HCT116 (cell line): ENCODE results near the gene TRAIP. TPM values are rescaled to one million over a fixed set of nuclear protein-coding genes. Genes with fewer than 3 reads are reported as not detected.

ENCODE experiments used
- ATAC-seq: fragments of 200-7000 bp; cut with Tn5 transposase; 2 replicates; pipeline ENCODE4 v1.9.1; 2020; ENCODE audit warnings: mild to moderate bottlenecking, moderate library complexity
- BruUV-seq: library from RNA; stranded (reverse); fragments of 400-500 nt; replicated peaks from 2 replicates; lab custom pipeline; 2021; lab: Mats Ljungman, UMichigan
- CTCF ChIA-PET: fragments of 300-600 bp; sonication (Branson Sonifier 250); formaldehyde crosslinking; loops from one replicate; lab custom pipeline; 2021; ENCODE audit warnings: antibody characterized with exemption; lab: Charles Lee
- POLR2A ChIA-PET: fragments of 300-600, 350-600 bp; sonication (Branson Sonifier 250); formaldehyde crosslinking; loops from one replicate; lab custom pipeline; 2021; ENCODE audit warnings: antibody characterized with exemption; lab: Charles Lee
- RAD21 ChIA-PET, 2 experiments: fragments of 300-600 bp; sonication (Branson Sonifier 250); formaldehyde crosslinking; loops; one replicate each; lab custom pipeline; 2023; ENCODE audit warnings: low total read pairs in 2 of 2; ENCODE audit not compliant: uncharacterized antibody in 2 of 2, unreplicated experiment in 2 of 2, low non-redundant PET in 1 of 2; lab: Charles Lee
- DNase-seq: peaks from one replicate; pipeline ENCODE4 v3.0.0-alpha.2; 2010; ENCODE audit warnings: low read depth, low spot score
- H2AFZ ChIP-seq: fragments of 200-600 bp; shearing (Covaris generic), sonication (generic); 2 replicates; pipeline ENCODE4 v1.6.1; 2017; ENCODE audit warnings: low read depth, mixed run types, mixed read lengths, antibody characterized with exemption, low read length; ENCODE audit not compliant: poor library complexity, severe bottlenecking
- H3K27ac ChIP-seq: 2 replicates; pipeline ENCODE4 v1.5.1; 2012; ENCODE audit warnings: low read depth, low read length
- H3K27me3 ChIP-seq: fragments of 200-600 bp; sonication (generic); 2 replicates; pipeline ENCODE4 v1.6.1; 2016; ENCODE audit warnings: mixed run types, low read length, mixed read lengths; ENCODE audit not compliant: insufficient read depth
- H3K36me3 ChIP-seq, 2 experiments: fragments of 200-500 bp in 1 of 2; fragments of 200-600 bp in 1 of 2; sonication (Bioruptor generic) in 1 of 2; sonication (generic) in 1 of 2; 2 replicates each; pipeline versions ENCODE4 v1.5.1 to v1.6.1; 2014 to 2016; ENCODE audit warnings: low read length in 2 of 2, inconsistent platforms in 1 of 2, mixed read lengths in 1 of 2, mixed run types in 1 of 2; ENCODE audit not compliant: insufficient read depth in 2 of 2, control insufficient read depth in 1 of 2
- H3K4me1 ChIP-seq, 2 experiments: fragments of 200-600 bp in 1 of 2; sonication (generic) in 1 of 2; 2 replicates each; pipeline versions ENCODE4 v1.5.1 to v1.6.1; 2012 to 2017; ENCODE audit warnings: low read length in 2 of 2, inconsistent platforms in 1 of 2, mild to moderate bottlenecking in 1 of 2, mixed read lengths in 1 of 2, mixed run types in 1 of 2, moderate library complexity in 1 of 2; ENCODE audit not compliant: insufficient read depth in 2 of 2, control insufficient read depth in 1 of 2
- H3K4me2 ChIP-seq: fragments of 200-600 bp; sonication (generic); 2 replicates; pipeline ENCODE4 v1.6.1; 2017; ENCODE audit warnings: mixed run types, low read length, mixed read lengths
- H3K4me3 ChIP-seq, 2 experiments: fragments of 200-600 bp in 1 of 2; sonication (generic) in 1 of 2; replicated peaks in 1 of 2; 2 replicates each; pipeline ENCODE4 v1.5.1; 2011 to 2016; ENCODE audit warnings: low read length in 2 of 2, control low read depth in 1 of 2, low read depth in 1 of 2, mild to moderate bottlenecking in 1 of 2, mixed read lengths in 1 of 2, mixed run types in 1 of 2
- H3K79me2 ChIP-seq: fragments of 200-600 bp; sonication (generic); 2 replicates; pipeline ENCODE4 v1.6.1; 2017; ENCODE audit warnings: mild to moderate bottlenecking, mixed run types, low read length, moderate library complexity, mixed read lengths; ENCODE audit not compliant: insufficient read depth
- H3K9ac ChIP-seq: fragments of 200-600 bp; sonication (generic); 2 replicates; pipeline ENCODE4 v1.6.1; 2016; ENCODE audit warnings: low read length, mixed read lengths
- H3K9me2 ChIP-seq: fragments of 200-600 bp; sonication (generic), shearing (Covaris generic); 2 replicates; pipeline ENCODE4 v1.6.1; 2017; ENCODE audit warnings: mixed run types, mild to moderate bottlenecking, moderate library complexity; ENCODE audit not compliant: insufficient read depth
- H3K9me3 ChIP-seq, 2 experiments: fragments of 200-500 bp in 1 of 2; fragments of 200-600 bp in 1 of 2; sonication (Bioruptor generic) in 1 of 2; sonication (generic) in 1 of 2; 2 replicates each; pipeline ENCODE4 v1.6.1; 2014 to 2017; ENCODE audit warnings: low read length in 2 of 2, mixed read lengths in 2 of 2, inconsistent platforms in 1 of 2, low read depth in 1 of 2, mild to moderate bottlenecking in 1 of 2, mixed run types in 1 of 2, moderate library complexity in 1 of 2; ENCODE audit not compliant: control insufficient read depth in 1 of 2, insufficient read depth in 1 of 2
- H4K20me1 ChIP-seq: fragments of 200-600 bp; sonication (generic), shearing (Covaris generic); 2 replicates; pipeline ENCODE4 v1.6.1; 2017; ENCODE audit warnings: mixed run types, mild to moderate bottlenecking, moderate library complexity; ENCODE audit not compliant: insufficient read depth
- CEBPB ChIP-seq: IDR thresholded peaks from 2 replicates; pipeline ENCODE4 v1.6.1; 2012; ENCODE audit warnings: low read depth
- ELF1 ChIP-seq: IDR thresholded peaks from 2 replicates; pipeline ENCODE4 v1.6.1; 2012; ENCODE audit warnings: low read depth, borderline replicate concordance
- RAD21 ChIP-seq: IDR thresholded peaks from 2 replicates; pipeline ENCODE4 v1.6.1; 2012; ENCODE audit warnings: low read depth, mild to moderate bottlenecking
- SIN3A ChIP-seq: IDR thresholded peaks from 2 replicates; pipeline ENCODE4 v1.6.1; 2012; ENCODE audit warnings: low read depth
- SP1 ChIP-seq: IDR thresholded peaks from 2 replicates; pipeline ENCODE4 v1.6.1; 2012; ENCODE audit warnings: low read depth
- YY1 ChIP-seq: IDR thresholded peaks from 2 replicates; pipeline ENCODE4 v1.6.1; 2011; ENCODE audit warnings: low read length, low read depth, moderate library complexity, mild to moderate bottlenecking; ENCODE audit not compliant: insufficient replicate concordance; ENCODE audit errors: extremely low read depth
- intact Hi-C: fragments of 100-400 bp; cut with micrococcal nuclease; formaldehyde crosslinking; loops from 2 replicates; pipeline ENCODE4 v1.10.0; 2022
- microRNA-seq: library from miRNA; unstranded; fragments of <30 nt; microRNA quantifications from one replicate; pipeline ENCODE4, GENCODE V29; 2016; ENCODE audit warnings: borderline number of aligned reads
- total RNA-seq: library from RNA; stranded (reverse); gene quantifications from one replicate; pipeline ENCODE4 v1.2.1, GENCODE V29; 2021; ENCODE audit not compliant: unreplicated experiment

The TRAIP gene
- total RNA-seq, 1 experiment from 2014 or later: 25.5 TPM

DNA sequence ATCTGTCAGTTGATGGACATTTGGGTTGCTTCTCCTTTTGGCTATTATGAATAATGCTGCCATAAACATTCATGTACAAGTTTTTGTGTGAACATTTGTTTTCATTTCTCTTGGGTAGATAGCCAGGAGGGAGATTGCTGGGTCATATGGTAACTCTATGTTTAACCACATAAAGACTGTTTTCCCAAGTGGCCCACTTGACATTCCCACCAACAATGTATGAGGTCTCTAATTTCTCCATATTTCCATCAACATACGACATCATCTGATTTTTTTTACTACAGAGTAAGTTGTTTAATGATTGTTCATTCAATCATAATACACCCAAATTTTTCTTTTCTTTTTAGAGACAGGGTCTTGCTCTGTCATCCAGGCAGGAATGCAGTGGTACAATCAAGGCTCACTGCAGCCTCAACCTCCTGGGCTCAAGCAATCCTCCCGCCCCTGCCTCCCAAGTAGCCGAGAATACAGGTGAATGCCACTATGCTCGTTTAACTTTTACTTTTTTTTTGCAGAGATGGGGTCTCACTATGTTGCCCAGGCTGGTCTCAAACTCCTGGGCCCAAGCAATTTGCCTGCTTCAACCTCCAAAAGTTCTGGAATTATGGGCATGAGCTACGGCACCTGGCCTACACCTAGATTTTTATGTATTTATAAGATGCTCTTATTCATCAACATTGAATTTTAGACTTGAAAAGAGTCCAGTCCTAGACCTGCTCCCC lies 76.8 kb downstream of the TRAIP start:
- ChIA-PET CTCF (no interaction called here), POLR2A (no interaction called here), RAD21 (no interaction called here)
- BruUV-seq: no TSS peak
- Histone ChIP-seq H3K9ac (no peak overlapping the region), H3K79me2 (peaks cover 84% of the 10 kb centered on the region), H3K36me3 (peaks cover 3 to 11% of the 10 kb centered on the region in 2 experiments; a peak in 2 of 4 replicates), H3K27me3 (no peaks in the 10 kb centered on the region), H3K4me3 (no peak overlapping the region), H2AFZ (no peak overlapping the region), H3K4me2 (no peak overlapping the region), H4K20me1 (0 out of 2 replicates have a peak, but pooled peaks cover 3% of the 10 kb centered on the region), H3K4me1 (no peaks in the 10 kb centered on the region), H3K9me3 (no peaks in the 10 kb centered on the region), H3K9me2 (no peaks in the 10 kb centered on the region)
- intact Hi-C loops: no loop called here
- DNase-seq: no peak
- ATAC-seq: no peak
- TF ChIP-seq SIN3A (no peak), RAD21 (no peak), SP1 (no peak), ELF1 (no peak), YY1 (no peak), CEBPB (no peak)
- TF ChIP-seq, all 23 proteins: peak for 0
- no peak overlapping the region for H3K27ac ChIP-seq

Small RNA genes within 50 kb of the gene (microRNA-seq; reads per million reads assigned to microRNA genes)
- not detected for gene MIR5193

Other genes with a start within 250 kb of the TRAIP start
- gene APEH, start 182.2 kb downstream of the TRAIP start, total RNA-seq: 246 TPM
- 15.4 TPM for gene MST1, start 167.1 kb downstream of the TRAIP start, total RNA-seq
- 71.9 TPM for gene RNF123, start 167.0 kb downstream of the TRAIP start, total RNA-seq
- 0.32 TPM for gene AMIGO3, start 136.9 kb downstream of the TRAIP start, total RNA-seq
- 24.1 TPM for gene GMPPB, start 132.6 kb downstream of the TRAIP start, total RNA-seq
- gene IP6K1, start 70.0 kb downstream of the TRAIP start, total RNA-seq: 30.6 TPM
- not detected for gene CDHR4, start 56.7 kb downstream of the TRAIP start, total RNA-seq
- 1.6 TPM for gene INKA1, start 53.3 kb downstream of the TRAIP start, total RNA-seq
- 2.6 TPM for gene UBA7, start 42.6 kb downstream of the TRAIP start, total RNA-seq
- 0.10 TPM for gene CAMKV, start 13.3 kb upstream of the TRAIP start, total RNA-seq
- 113 TPM for gene MST1R, start 47.3 kb upstream of the TRAIP start, total RNA-seq
- 9.0 TPM for gene MON1A, start 73.2 kb upstream of the TRAIP start, total RNA-seq
- gene RBM6, start 83.6 kb upstream of the TRAIP start, total RNA-seq: 58.3 TPM
- gene RBM5, start 232.4 kb upstream of the TRAIP start, total RNA-seq: 89.1 TPM